Measurements from ENCODE around the gene USP53. TPM values are rescaled to one million over a fixed set of nuclear protein-coding genes. Genes with fewer than 3 reads are reported as not detected.

The USP53 gene
- total RNA-seq = 16.5 and 27.1 TPM in 2 replicates

DNA sequence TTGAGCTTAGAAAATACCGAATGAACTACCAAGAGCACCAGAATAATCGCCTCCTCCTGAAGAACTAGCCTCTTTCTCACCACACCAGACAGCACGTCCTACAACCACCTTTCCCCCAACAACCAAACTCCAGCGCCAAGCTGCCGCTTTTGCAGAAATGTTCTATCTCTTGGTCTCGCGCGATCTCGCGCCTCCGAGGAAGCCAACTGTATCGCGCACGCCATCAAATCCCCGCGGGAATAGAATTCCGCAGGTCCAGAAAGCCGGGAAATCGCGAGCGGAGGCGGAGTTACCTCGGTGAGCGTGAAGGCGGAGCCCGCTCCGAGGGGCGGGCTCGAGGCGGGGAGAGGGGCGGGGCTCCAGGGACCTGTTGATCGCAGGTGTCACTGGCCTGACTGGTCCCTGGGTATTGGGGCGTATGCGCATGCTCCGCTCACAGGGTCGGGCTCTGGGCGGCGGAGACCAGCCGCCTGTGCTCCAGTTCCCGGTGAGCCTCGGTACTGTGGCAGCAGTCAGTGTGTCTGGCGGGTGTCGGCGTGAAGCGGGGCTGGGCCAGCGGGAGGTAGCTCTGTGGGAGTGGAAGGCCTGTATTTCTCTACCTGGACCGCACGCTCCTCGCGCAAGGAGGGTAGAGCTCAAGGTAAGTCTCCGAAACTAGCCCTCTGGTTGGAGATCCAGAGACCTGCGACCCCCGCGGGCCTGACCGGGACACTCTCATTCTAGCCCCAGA lies at the start of gene USP53:
TSS of gene USP53 (plus strand) at position 480 of the 730 bp plus-strand sequence. CDS start 27,047 bp downstream, outside the sequence.

DNA sequence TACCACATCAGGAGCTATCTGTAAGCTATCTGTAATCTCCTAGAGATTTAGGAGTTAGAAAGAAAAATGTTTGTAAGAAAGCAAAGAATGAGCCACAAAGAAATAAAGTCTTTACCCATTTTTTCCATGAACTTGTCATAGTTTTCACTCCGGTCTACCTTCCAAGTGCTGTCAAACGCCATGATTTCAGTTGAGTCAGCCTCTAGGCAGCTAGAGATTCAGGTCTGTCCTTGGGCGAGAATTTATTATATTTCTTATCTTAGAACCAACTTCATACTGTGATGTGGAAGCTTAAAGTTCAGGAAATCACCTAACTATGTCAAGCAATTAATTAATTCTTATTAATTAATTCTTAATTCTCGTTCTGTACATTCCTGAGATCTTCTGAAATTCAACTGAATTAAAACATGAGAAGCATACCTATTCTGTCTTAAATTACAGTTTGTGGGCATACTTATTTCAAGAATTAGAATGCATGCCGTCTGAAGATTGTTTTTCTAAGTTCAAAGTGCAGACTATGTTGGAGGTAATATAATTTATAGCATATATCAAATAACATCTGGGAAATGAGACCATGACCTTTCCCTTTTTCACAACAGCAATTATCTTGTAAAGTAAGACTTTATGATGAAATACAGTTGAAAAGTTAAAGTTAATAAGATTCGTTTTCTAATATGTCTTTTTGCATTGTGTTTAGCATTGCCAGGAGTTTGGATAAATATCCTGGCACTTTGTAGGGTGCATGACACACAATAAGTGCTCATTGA lies 109.6 kb downstream of the USP53 start, which contains the start of gene FABP2:
TSS of gene FABP2 (minus strand) at position 218 of the 767 bp plus-strand sequence. CDS start at position 182, 36 bp downstream.

Other genes with a start within 250 kb of the USP53 start
- not detected in 2 replicates for gene MYOZ2, start 76.9 kb upstream of the USP53 start, total RNA-seq
- gene FABP2, start 109.4 kb downstream of the USP53 start, total RNA-seq = not detected in 2 replicates

Data from hair follicular keratinocyte (primary cell).